ENCODE data around the gene MDH2. TPM values are rescaled to one million over a fixed set of nuclear protein-coding genes. Genes with fewer than 3 reads are reported as not detected.

The MDH2 gene, protein sequence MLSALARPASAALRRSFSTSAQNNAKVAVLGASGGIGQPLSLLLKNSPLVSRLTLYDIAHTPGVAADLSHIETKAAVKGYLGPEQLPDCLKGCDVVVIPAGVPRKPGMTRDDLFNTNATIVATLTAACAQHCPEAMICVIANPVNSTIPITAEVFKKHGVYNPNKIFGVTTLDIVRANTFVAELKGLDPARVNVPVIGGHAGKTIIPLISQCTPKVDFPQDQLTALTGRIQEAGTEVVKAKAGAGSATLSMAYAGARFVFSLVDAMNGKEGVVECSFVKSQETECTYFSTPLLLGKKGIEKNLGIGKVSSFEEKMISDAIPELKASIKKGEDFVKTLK
- 189 TPM for polyA plus RNA-seq (2013, experiment 1 of 2)
- 179 TPM for polyA plus RNA-seq (2013, experiment 2 of 2)

DNA sequence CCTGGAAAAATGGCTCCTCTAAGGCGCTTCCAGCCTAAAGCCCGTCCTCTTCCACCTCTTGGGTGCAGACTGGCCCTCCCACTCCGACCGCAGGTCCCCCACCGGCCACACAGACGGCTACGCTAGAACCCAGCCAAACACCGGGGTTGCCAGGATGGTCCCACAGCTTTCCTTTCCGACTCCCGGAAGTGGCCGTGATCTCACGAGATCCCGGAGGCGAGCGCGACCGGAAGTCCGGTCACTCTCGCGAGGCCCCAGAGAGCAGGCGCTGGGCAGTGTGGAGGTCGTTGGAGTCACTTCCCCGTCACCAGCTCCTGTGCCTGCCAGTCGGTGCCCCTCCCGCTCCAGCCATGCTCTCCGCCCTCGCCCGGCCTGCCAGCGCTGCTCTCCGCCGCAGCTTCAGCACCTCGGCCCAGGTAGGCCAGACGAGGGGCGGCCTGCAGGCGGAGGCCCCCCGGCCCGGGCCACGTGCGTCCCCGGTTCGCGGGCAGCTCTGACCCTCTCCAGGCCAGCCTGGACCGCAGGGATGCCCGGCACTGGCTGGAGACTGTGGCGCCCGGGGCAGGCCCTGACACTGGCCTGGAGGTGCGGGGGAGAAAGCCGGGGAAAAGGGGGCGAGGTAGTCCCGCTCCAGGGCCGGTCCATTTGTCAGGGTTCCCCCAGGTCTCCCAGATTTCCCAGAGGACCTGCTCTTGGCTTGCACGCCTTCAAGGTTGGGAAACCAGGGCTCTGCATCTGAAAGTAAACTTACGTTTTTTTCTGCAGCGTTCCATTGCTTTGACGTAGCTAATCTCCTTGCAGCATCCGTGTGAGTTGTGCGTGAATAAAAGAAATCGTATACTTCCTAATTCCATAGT lies at the start of gene MDH2, which contains the start of gene STYXL1:
MDH2 (plus strand) TSS at position 296 of the 857 bp plus-strand sequence; CDS start at position 351, 55 bp downstream.
STYXL1 (minus strand) TSS at position 190 of the 857 bp plus-strand sequence. CDS start 17,477 bp downstream, outside the sequence.
- H3K14ac ChIP-seq (ENCODE audit: low read length) = peak within 1 kb of the TSS; percentile 40
- H3K36me3 ChIP-seq (replicated peaks in 1 of 2; ENCODE audit: control insufficient read depth in 2 of 2, insufficient read depth in 2 of 2, low read length in 2 of 2) = peaks cover 5 to 39% of the 10 kb centered on the region in 2 donors
- no peaks in the 10 kb centered on the region for H3K9me3 ChIP-seq (replicated peaks in 1 of 2; ENCODE audit: control insufficient read depth in 2 of 2, insufficient read depth in 1 of 2, low read depth in 1 of 2, low read length in 2 of 2)
- H2AFZ ChIP-seq (ENCODE audit: low read length) = peak within 1 kb of the TSS; percentile 88
- peak within 1 kb of the TSS; percentile 83 for H3K4me2 ChIP-seq (ENCODE audit: insufficient read depth, low read length, poor library complexity, severe bottlenecking)
- peak within 1 kb of the TSS; percentile 41 for H2AK5ac ChIP-seq (ENCODE audit: low read depth, low read length)
- no peak within 1 kb of the TSS for H2BK12ac ChIP-seq (ENCODE audit: low read length)
- peak within 1 kb of the TSS; percentile 97 for H4K8ac ChIP-seq (ENCODE audit: low read depth, low read length)
- peak within 1 kb of the TSS; percentile 99 for H3K23ac ChIP-seq (ENCODE audit: low read depth, low read length, poor library complexity)
- H3K9ac ChIP-seq (ENCODE audit: low read depth, low read length, poor library complexity) = peak within 1 kb of the TSS; percentile 99
- no peak within 1 kb of the TSS for H3K4ac ChIP-seq (ENCODE audit: low read length)
- H2BK5ac ChIP-seq (ENCODE audit: low read length) = peak within 1 kb of the TSS; percentile 83
- no peak within 1 kb of the TSS for H4K91ac ChIP-seq (ENCODE audit: low read depth, low read length, poor library complexity)
- peaks cover 0 to 6% of the 10 kb centered on the region in 2 donors for H3K4me1 ChIP-seq (ENCODE audit: control insufficient read depth in 2 of 2, insufficient read depth in 1 of 2, low read depth in 1 of 2, low read length in 2 of 2)
- peak within 1 kb of the TSS; percentile 78 for H3K27ac ChIP-seq (replicated peaks; ENCODE audit: low read length)
- peak within 1 kb of the TSS; percentile 95 to 97 for H3K4me3 ChIP-seq (ENCODE audit: low read length in 2 of 2)
- no peaks in the 10 kb centered on the region for H3K27me3 ChIP-seq (ENCODE audit: control insufficient read depth in 3 of 3, insufficient read depth in 3 of 3, low read depth in 1 of 3, low read length in 3 of 3)
- peak within 1 kb of the TSS; percentile 97 for H3K18ac ChIP-seq (ENCODE audit: low read length)
- peak; percentile 93 for DNase-seq (ENCODE audit: low spot score)
- no CpG with 5 or more reads among the region's 58 CpGs for WGBS, 2 donors (ENCODE audit: extremely low coverage in 2 of 2, insufficient read length in 2 of 2, insufficient replicate concordance in 1 of 2)
- H2BK15ac ChIP-seq (ENCODE audit: low read length) = no peak within 1 kb of the TSS
- H3K79me1 ChIP-seq (ENCODE audit: low read depth, low read length) = peaks cover 16% of the 10 kb centered on the region
- H2BK120ac ChIP-seq (ENCODE audit: low read depth, low read length) = peak within 1 kb of the TSS; percentile 81

DNA sequence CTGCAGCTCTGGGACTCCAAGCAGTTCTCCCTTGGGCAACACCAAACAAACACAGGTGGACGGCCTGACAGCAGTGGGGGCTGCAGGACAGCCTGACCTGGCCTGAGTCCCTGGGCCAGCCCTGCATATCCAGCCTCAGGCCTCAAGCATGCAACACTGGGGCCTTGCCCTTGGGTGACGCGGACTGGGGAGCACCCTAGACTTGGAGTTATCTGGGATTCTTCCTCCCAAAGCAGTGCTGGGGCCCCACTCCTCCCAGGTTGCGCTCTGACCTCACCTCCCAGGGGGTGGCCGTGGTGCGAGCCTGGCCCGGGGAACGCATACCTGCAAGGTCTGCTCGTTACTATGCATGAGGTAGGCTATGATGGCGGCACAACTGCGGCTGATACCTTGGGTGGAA lies 47.3 kb upstream of the MDH2 start:
- Histone ChIP-seq H3K4ac (ENCODE audit: low read length) (no peak overlapping the region), H3K36me3 (replicated peaks in 1 of 2; ENCODE audit: control insufficient read depth in 2 of 2, insufficient read depth in 2 of 2, low read length in 2 of 2) (peaks cover 28 to 60% of the 10 kb centered on the region in 2 donors), H2AFZ (ENCODE audit: low read length) (no peak overlapping the region), H3K27me3 (ENCODE audit: control insufficient read depth in 3 of 3, insufficient read depth in 3 of 3, low read depth in 1 of 3, low read length in 3 of 3) (no peaks in the 10 kb centered on the region), H4K91ac (ENCODE audit: low read depth, low read length, poor library complexity) (no peak overlapping the region), H3K9me3 (replicated peaks in 1 of 2; ENCODE audit: control insufficient read depth in 2 of 2, insufficient read depth in 1 of 2, low read depth in 1 of 2, low read length in 2 of 2) (no peaks in the 10 kb centered on the region), H3K23ac (ENCODE audit: low read depth, low read length, poor library complexity) (peak overlapping the region; percentile 73), H4K8ac (ENCODE audit: low read depth, low read length) (no peak overlapping the region), H3K4me2 (ENCODE audit: insufficient read depth, low read length, poor library complexity, severe bottlenecking) (no peak overlapping the region), H3K18ac (ENCODE audit: low read length) (no peak overlapping the region), H3K9ac (ENCODE audit: low read depth, low read length, poor library complexity) (no peak overlapping the region), H2BK5ac (ENCODE audit: low read length) (no peak overlapping the region), H2AK5ac (ENCODE audit: low read depth, low read length) (peak overlapping the region; percentile 74), H3K4me1 (ENCODE audit: control insufficient read depth in 2 of 2, insufficient read depth in 1 of 2, low read depth in 1 of 2, low read length in 2 of 2) (no peaks in the 10 kb centered on the region), H2BK120ac (ENCODE audit: low read depth, low read length) (no peak overlapping the region), H3K27ac (replicated peaks; ENCODE audit: low read length) (no peak overlapping the region), H2BK15ac (ENCODE audit: low read length) (no peak overlapping the region), H3K14ac (ENCODE audit: low read length) (peak overlapping the region; percentile 6), H2BK12ac (ENCODE audit: low read length) (no peak overlapping the region), H3K79me1 (ENCODE audit: low read depth, low read length) (no peaks in the 10 kb centered on the region), H3K4me3 (ENCODE audit: low read length in 2 of 2) (peak overlapping the region in 1 of 2 donors; percentile 44)
- whole genome bisulfite sequencing, 2 donors (ENCODE audit: extremely low coverage in 2 of 2, insufficient read length in 2 of 2, insufficient replicate concordance in 1 of 2) = no CpG with 5 or more reads among the region's 11 CpGs
- no peak for DNase-seq (ENCODE audit: low spot score)

DNA sequence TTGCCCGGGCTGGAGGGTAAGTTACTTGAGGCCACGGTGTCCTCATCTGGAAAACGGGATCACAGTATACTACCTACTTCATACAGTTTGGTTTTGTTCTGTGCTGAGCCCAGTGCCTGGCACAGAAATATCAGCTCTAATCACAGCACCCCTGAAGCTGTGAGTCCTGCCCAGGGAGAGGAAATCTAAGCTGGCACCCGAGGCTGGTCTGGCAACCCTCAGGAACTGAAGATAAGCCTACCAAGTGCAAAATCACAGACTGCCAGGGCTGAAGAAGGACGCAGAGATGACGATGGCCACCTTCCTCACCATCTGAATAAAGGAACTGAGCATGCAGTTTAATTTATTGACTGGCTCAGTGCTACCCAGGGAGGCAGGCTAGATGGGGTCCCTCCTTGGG lies 45.8 kb upstream of the MDH2 start:
- no peak overlapping the region for H3K9ac ChIP-seq (ENCODE audit: low read depth, low read length, poor library complexity)
- no peak overlapping the region for H3K23ac ChIP-seq (ENCODE audit: low read depth, low read length, poor library complexity)
- no peak overlapping the region for H3K4me2 ChIP-seq (ENCODE audit: insufficient read depth, low read length, poor library complexity, severe bottlenecking)
- H3K36me3 ChIP-seq (replicated peaks in 1 of 2; ENCODE audit: control insufficient read depth in 2 of 2, insufficient read depth in 2 of 2, low read length in 2 of 2) = peaks cover 21 to 52% of the 10 kb centered on the region in 2 donors
- no peak overlapping the region for H3K18ac ChIP-seq (ENCODE audit: low read length)
- no peak overlapping the region for H2BK5ac ChIP-seq (ENCODE audit: low read length)
- H3K4ac ChIP-seq (ENCODE audit: low read length) = no peak overlapping the region
- H4K8ac ChIP-seq (ENCODE audit: low read depth, low read length) = no peak overlapping the region
- no peaks in the 10 kb centered on the region for H3K27me3 ChIP-seq (ENCODE audit: control insufficient read depth in 3 of 3, insufficient read depth in 3 of 3, low read depth in 1 of 3, low read length in 3 of 3)
- DNase-seq (ENCODE audit: low spot score) = no peak
- no peak overlapping the region for H4K91ac ChIP-seq (ENCODE audit: low read depth, low read length, poor library complexity)
- no peak overlapping the region for H2BK120ac ChIP-seq (ENCODE audit: low read depth, low read length)
- WGBS, 2 donors (ENCODE audit: extremely low coverage in 2 of 2, insufficient read length in 2 of 2, insufficient replicate concordance in 1 of 2) = no CpG with 5 or more reads among the region's 6 CpGs
- H3K14ac ChIP-seq (ENCODE audit: low read length) = no peak overlapping the region
- H2AFZ ChIP-seq (ENCODE audit: low read length) = no peak overlapping the region
- H2AK5ac ChIP-seq (ENCODE audit: low read depth, low read length) = no peak overlapping the region
- no peaks in the 10 kb centered on the region for H3K9me3 ChIP-seq (replicated peaks in 1 of 2; ENCODE audit: control insufficient read depth in 2 of 2, insufficient read depth in 1 of 2, low read depth in 1 of 2, low read length in 2 of 2)
- H2BK15ac ChIP-seq (ENCODE audit: low read length) = no peak overlapping the region
- no peak overlapping the region for H3K27ac ChIP-seq (replicated peaks; ENCODE audit: low read length)
- no peak overlapping the region for H2BK12ac ChIP-seq (ENCODE audit: low read length)
- H3K4me1 ChIP-seq (ENCODE audit: control insufficient read depth in 2 of 2, insufficient read depth in 1 of 2, low read depth in 1 of 2, low read length in 2 of 2) = no peaks in the 10 kb centered on the region
- H3K4me3 ChIP-seq (ENCODE audit: low read length in 2 of 2) = no peak overlapping the region
- H3K79me1 ChIP-seq (ENCODE audit: low read depth, low read length) = no peaks in the 10 kb centered on the region

DNA sequence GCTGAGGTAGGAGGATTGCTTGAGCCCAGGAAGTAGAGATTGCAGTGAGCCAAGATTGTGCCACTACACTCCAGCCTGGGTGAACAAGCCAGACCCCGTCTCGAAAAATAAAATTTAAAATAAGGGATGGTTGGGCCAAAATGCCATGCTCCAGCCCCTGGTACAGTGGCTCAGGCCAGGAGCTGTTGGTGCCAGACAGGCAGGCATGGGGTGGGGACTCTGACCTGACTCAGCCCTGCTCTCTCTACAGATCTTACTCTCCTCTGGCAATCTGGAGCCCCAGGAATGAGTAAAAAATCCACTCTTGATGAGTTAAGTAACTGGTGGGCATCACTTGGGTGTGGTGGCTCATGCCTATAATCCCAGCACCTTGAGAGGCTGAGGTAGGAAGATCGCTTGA lies 45.1 kb upstream of the MDH2 start:
- WGBS, 2 donors (ENCODE audit: extremely low coverage in 2 of 2, insufficient read length in 2 of 2, insufficient replicate concordance in 1 of 2) = no CpG with 5 or more reads among the region's 3 CpGs
- DNase-seq (ENCODE audit: low spot score) = no peak

More for the DNA sequence above, 45.1 kb upstream of the MDH2 start:
- H3K4me1 ChIP-seq (ENCODE audit: control insufficient read depth in 2 of 2, insufficient read depth in 1 of 2, low read depth in 1 of 2, low read length in 2 of 2) = no peaks in the 10 kb centered on the region
- H3K79me1 ChIP-seq (ENCODE audit: low read depth, low read length) = no peaks in the 10 kb centered on the region
- no peak overlapping the region for H3K4me3 ChIP-seq (ENCODE audit: low read length in 2 of 2)
- H2BK15ac ChIP-seq (ENCODE audit: low read length) = no peak overlapping the region
- H3K9ac ChIP-seq (ENCODE audit: low read depth, low read length, poor library complexity) = no peak overlapping the region
- no peaks in the 10 kb centered on the region for H3K27me3 ChIP-seq (ENCODE audit: control insufficient read depth in 3 of 3, insufficient read depth in 3 of 3, low read depth in 1 of 3, low read length in 3 of 3)
- no peak overlapping the region for H2BK120ac ChIP-seq (ENCODE audit: low read depth, low read length)
- H4K8ac ChIP-seq (ENCODE audit: low read depth, low read length) = no peak overlapping the region
- no peak overlapping the region for H3K4ac ChIP-seq (ENCODE audit: low read length)
- H3K18ac ChIP-seq (ENCODE audit: low read length) = no peak overlapping the region
- H2AFZ ChIP-seq (ENCODE audit: low read length) = no peak overlapping the region
- no peak overlapping the region for H2BK5ac ChIP-seq (ENCODE audit: low read length)
- H4K91ac ChIP-seq (ENCODE audit: low read depth, low read length, poor library complexity) = no peak overlapping the region
- no peaks in the 10 kb centered on the region for H3K9me3 ChIP-seq (replicated peaks in 1 of 2; ENCODE audit: control insufficient read depth in 2 of 2, insufficient read depth in 1 of 2, low read depth in 1 of 2, low read length in 2 of 2)
- no peak overlapping the region for H2AK5ac ChIP-seq (ENCODE audit: low read depth, low read length)
- H3K23ac ChIP-seq (ENCODE audit: low read depth, low read length, poor library complexity) = no peak overlapping the region
- no peak overlapping the region for H3K4me2 ChIP-seq (ENCODE audit: insufficient read depth, low read length, poor library complexity, severe bottlenecking)
- no peak overlapping the region for H3K27ac ChIP-seq (replicated peaks; ENCODE audit: low read length)
- H2BK12ac ChIP-seq (ENCODE audit: low read length) = no peak overlapping the region
- H3K14ac ChIP-seq (ENCODE audit: low read length) = no peak overlapping the region
- peaks cover 21 to 48% of the 10 kb centered on the region in 2 donors for H3K36me3 ChIP-seq (replicated peaks in 1 of 2; ENCODE audit: control insufficient read depth in 2 of 2, insufficient read depth in 2 of 2, low read length in 2 of 2)
